Hair follicular keratinocyte (primary cell): Measurements from ENCODE around the gene RHOA. TPM values are rescaled to one million over a fixed set of nuclear protein-coding genes. Genes with fewer than 3 reads are reported as not detected.

ENCODE experiments used
- total RNA-seq: library from RNA; depleted of rRNA; stranded (reverse); fragments of >200 nt; gene quantifications from 2 replicates; pipeline ENCODE4 v1.2.3, GENCODE V29; 2015

The RHOA gene
- total RNA-seq, result 376 and 383 TPM in 2 replicates

GRCh38 chr3:49411968-49412631 lies at the start of gene RHOA, which contains the start of gene TCTA:
Gene RHOA, minus strand, starts transcription at chr3:49411976. Its CDS starts 36,387 bp downstream, at chr3:49375589.
Gene TCTA, plus strand, starts transcription at chr3:49412423. Its CDS starts 4 bp downstream, at chr3:49412427.

DNA sequence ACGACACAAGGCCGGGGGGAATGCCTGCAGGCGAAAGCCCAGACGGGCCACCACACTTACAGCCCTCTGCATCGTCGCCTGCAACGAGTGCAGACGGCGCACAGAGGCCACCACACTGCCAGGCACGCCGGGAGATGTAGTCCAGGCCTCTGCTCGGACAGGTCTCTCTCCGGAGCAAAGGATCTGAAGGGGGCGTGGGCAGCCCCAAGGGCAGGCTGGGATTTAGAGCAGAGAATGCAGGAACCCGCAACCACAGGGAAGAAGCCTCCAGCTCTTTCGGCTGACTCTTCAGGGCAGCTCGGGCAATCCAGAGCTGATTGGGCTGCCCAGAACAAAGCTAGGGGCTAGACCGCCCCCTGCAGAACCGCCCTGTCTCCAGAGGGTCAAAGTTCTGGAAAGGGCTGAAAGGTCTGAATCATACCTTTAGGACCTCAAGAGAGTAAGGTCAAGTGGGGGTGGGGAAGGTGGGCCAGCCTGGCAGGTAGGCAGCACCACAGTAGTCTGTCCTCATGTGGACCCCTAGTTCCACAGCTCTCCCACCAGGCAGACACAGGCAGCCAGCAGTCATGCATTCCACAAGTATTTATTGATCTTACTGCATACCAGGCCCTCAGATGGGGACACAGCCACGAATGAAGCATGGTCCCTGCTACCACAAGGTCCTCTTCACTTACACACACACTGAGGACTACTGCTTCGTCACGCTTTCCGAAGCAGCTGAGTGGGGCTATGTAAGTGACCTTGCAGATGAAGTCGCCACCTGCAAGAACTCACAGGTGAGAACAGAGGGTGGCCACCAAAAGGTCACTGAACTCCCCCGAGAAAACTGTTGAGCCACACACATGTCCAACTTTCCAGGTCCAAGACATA lies 10.8 kb upstream of the RHOA start, which contains the start of gene AMT:
AMT (minus strand) TSS at position 95 of the 870 bp plus-strand sequence; CDS start at position 72, 23 bp downstream.

GRCh38 chr3:49358217-49358883 lies 53.4 kb downstream of the RHOA start, which contains the start of gene GPX1:
Gene GPX1, minus strand, starts transcription at chr3:49358353. Its CDS starts 75 bp downstream, at chr3:49358278.

GRCh38 chr3:49339941-49340800 lies 71.6 kb downstream of the RHOA start, which contains the start of gene USP4:
Gene USP4, minus strand, starts transcription at chr3:49340053. Its CDS starts 29 bp downstream, at chr3:49340024.

Other genes with a start within 250 kb of the RHOA start
- gene CCDC71, start 245.6 kb downstream of the RHOA start, total RNA-seq, result 29.8 and 47.6 TPM in 2 replicates
- 20.1 and 28.8 TPM in 2 replicates for gene KLHDC8B, start 240.4 kb downstream of the RHOA start, total RNA-seq
- 0.70 and 1.0 TPM in 2 replicates for gene C3orf62, start 134.7 kb downstream of the RHOA start, total RNA-seq
- 8.3 and 10.0 TPM in 2 replicates for gene USP4, start 71.9 kb downstream of the RHOA start, total RNA-seq
- gene GPX1, start 53.6 kb downstream of the RHOA start, total RNA-seq, result 510 and 536 TPM in 2 replicates
- gene TCTA, start 447 bp upstream of the RHOA start, total RNA-seq, result 8.2 and 17.5 TPM in 2 replicates
- gene AMT, start 10.5 kb upstream of the RHOA start, total RNA-seq, result 1.9 TPM in 2 replicates
- 2.7 and 6.2 TPM in 2 replicates for gene NICN1, start 17.3 kb upstream of the RHOA start, total RNA-seq
- 49.1 and 49.3 TPM in 2 replicates for gene DAG1, start 58.3 kb upstream of the RHOA start, total RNA-seq
- gene BSN, start 142.5 kb upstream of the RHOA start, total RNA-seq, result under 0.01 and 0.08 TPM in 2 replicates